Epithelial cell of proximal tubule (primary cell): ENCODE data around the gene SH3PXD2B. TPM values are rescaled to one million over a fixed set of nuclear protein-coding genes. Genes with fewer than 3 reads are reported as not detected.
A peak's percentile ranks its signal among the peaks of the same experiment; 100 is the strongest.
"Not testable (repeated sequence)": the region's sequence is repeated elsewhere in the genome, so short reads cannot be mapped to it uniquely, and the experiment has no call there.

Experiments
- DNase-seq: peaks from one replicate; pipeline ENCODE4 v3.0.0-alpha.2; 2011; ENCODE audit warnings: low read depth
- H3K4me3 ChIP-seq: 2 replicates; pipeline ENCODE4 v1.5.1; 2011; ENCODE audit warnings: low read depth, mild to moderate bottlenecking, low read length
- CTCF ChIP-seq: conservative IDR thresholded peaks from 2 replicates; pipeline ENCODE4 v1.5.1; 2012; ENCODE audit warnings: low read depth, mild to moderate bottlenecking, low read length
- total RNA-seq: library from RNA; depleted of rRNA; stranded (reverse); fragments of >200 nt; gene quantifications from 2 replicates; pipeline ENCODE4 v1.2.3, GENCODE V29; 2015

Gene SH3PXD2B
- total RNA-seq, 1 donor from 2014 or later = 23.7 TPM

- TF ChIP-seq CTCF = peak; percentile 70
- H3K4me3 ChIP-seq = no peak overlapping the region
- DNase-seq = no peak
These were observed 83.4 kb downstream of the SH3PXD2B start for GRCh38 chr5:172370648-172371545.

- no peak for DNase-seq
- TF ChIP-seq CTCF = no peak
- H3K4me3 ChIP-seq = no peak overlapping the region
These were observed 84.1 kb downstream of the SH3PXD2B start for GRCh38 chr5:172370237-172370640.

GRCh38 chr5:172368699-172369098 is 85.6 kb downstream of the SH3PXD2B start:
- H3K4me3 ChIP-seq, DNase-seq: not testable (repeated sequence)

- H3K4me3 ChIP-seq = no peak overlapping the region
- no peak for TF ChIP-seq CTCF
- DNase-seq = no peak
These were observed 88.2 kb downstream of the SH3PXD2B start for GRCh38 chr5:172365948-172366608.

GRCh38 chr5:172364773-172365172 is 89.6 kb downstream of the SH3PXD2B start:
- no peak overlapping the region for H3K4me3 ChIP-seq
- no peak for DNase-seq
- no peak for TF ChIP-seq CTCF

- no peak overlapping the region for H3K4me3 ChIP-seq
- no peak for TF ChIP-seq CTCF
- no peak for DNase-seq
These were observed 91.6 kb downstream of the SH3PXD2B start for GRCh38 chr5:172362755-172363154.

- H3K4me3 ChIP-seq = no peak overlapping the region
- DNase-seq = peak; percentile 91
- no peak for TF ChIP-seq CTCF
These were observed 92.6 kb downstream of the SH3PXD2B start for GRCh38 chr5:172361566-172362238.
